ENCODE data around the gene FAM114A1.

The FAM114A1 gene

DNA sequence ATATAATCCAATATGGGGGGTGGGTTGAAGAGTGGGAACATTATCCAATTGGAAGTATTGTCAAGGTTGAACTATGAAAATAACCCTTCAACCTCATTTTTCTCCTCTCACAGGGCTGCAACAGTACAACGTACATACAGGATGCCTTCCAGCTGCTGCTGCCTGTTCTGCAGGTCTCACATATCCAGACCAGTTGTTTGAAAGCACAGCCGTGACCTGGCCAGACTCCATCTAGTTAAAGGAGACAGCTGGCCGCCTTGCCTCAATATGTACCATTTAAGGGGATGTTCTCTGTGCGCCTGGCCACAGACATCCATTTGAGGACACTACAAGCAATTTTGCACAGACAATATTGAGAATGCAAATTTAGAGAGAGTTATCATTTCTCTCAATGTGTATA, 75.7 kb downstream of the FAM114A1 start:
- TF ChIP-seq, protein P1, sequence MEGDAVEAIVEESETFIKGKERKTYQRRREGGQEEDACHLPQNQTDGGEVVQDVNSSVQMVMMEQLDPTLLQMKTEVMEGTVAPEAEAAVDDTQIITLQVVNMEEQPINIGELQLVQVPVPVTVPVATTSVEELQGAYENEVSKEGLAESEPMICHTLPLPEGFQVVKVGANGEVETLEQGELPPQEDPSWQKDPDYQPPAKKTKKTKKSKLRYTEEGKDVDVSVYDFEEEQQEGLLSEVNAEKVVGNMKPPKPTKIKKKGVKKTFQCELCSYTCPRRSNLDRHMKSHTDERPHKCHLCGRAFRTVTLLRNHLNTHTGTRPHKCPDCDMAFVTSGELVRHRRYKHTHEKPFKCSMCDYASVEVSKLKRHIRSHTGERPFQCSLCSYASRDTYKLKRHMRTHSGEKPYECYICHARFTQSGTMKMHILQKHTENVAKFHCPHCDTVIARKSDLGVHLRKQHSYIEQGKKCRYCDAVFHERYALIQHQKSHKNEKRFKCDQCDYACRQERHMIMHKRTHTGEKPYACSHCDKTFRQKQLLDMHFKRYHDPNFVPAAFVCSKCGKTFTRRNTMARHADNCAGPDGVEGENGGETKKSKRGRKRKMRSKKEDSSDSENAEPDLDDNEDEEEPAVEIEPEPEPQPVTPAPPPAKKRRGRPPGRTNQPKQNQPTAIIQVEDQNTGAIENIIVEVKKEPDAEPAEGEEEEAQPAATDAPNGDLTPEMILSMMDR (conservative IDR thresholded peaks at IDR 0.05; ENCODE audit: low read depth, low read length) = no peak
- no peak overlapping the region for H3K4me3 ChIP-seq (ENCODE audit: low read length)
- no peak for DNase-seq (ENCODE audit: low read depth)

DNA sequence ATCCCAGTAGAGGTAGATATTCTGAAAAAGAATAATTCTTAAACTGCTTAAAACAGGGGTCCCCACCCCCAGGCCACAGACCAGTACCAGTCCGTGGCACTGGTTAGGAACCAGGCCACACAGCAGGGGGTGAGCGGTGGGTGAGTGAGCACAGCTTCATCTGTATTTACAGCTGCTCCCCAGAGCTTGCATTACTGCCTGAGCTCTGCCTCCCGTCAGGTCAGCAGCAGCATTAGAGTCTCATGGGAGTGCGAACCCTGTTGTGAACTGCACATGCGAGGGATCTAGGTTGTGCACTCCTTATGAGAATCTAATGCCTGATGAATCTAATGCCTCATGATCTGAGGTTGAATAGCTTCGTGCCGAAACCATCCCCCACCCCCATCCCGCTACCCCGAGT, 76.8 kb downstream of the FAM114A1 start:
- H3K4me3 ChIP-seq (ENCODE audit: low read length) = no peak overlapping the region
- TF ChIP-seq, protein P1 (conservative IDR thresholded peaks at IDR 0.05; ENCODE audit: low read depth, low read length) = no peak
- no peak for DNase-seq (ENCODE audit: low read depth)

DNA sequence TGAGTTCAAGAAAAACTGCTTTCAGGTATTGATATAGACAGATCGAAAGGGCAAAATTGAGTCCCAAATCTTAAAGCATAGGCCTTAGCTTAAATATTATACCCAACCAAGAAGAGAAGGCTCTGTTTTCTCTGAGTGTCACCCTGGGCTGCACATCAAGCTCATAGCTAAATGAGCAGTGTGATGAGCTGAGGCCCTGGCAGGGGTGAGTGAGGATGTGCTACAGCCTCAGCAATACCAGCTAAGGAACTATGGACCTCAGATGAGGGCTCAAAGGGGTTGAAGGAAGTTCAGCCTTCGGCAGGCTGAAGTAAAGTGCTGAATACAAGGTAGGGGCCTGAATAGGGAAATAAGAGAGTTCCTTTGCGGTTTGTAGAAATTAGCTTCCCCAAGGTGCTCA, 79.3 kb downstream of the FAM114A1 start:
- no peak overlapping the region for H3K4me3 ChIP-seq (ENCODE audit: low read length)
- DNase-seq (ENCODE audit: low read depth) = no peak
- TF ChIP-seq, protein P1 (conservative IDR thresholded peaks at IDR 0.05; ENCODE audit: low read depth, low read length) = no peak

DNA sequence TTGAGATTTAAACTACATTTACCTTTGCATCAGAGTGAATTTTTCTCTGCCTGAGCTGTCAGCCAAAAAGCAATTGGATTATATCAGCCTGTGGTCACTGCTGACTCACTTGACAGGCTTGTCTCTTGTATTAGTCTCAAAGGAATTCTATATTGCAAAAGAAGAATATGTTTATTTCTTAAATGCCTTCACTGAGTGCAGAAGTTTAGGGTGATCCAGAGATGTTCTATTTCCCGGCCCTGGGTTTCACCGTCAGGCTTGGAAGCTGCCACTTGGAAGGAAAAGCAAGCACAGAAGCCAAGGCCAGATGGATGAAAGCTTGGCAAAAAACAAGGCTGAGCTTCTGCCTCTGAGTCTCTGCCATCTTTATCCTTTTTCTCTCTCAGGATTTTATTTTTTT, 80.9 kb downstream of the FAM114A1 start:
- H3K4me3 ChIP-seq (ENCODE audit: low read length) = no peak overlapping the region
- peak; percentile 72 for DNase-seq (ENCODE audit: low read depth)
- TF ChIP-seq, protein P1 (conservative IDR thresholded peaks at IDR 0.05; ENCODE audit: low read depth, low read length) = no peak

DNA sequence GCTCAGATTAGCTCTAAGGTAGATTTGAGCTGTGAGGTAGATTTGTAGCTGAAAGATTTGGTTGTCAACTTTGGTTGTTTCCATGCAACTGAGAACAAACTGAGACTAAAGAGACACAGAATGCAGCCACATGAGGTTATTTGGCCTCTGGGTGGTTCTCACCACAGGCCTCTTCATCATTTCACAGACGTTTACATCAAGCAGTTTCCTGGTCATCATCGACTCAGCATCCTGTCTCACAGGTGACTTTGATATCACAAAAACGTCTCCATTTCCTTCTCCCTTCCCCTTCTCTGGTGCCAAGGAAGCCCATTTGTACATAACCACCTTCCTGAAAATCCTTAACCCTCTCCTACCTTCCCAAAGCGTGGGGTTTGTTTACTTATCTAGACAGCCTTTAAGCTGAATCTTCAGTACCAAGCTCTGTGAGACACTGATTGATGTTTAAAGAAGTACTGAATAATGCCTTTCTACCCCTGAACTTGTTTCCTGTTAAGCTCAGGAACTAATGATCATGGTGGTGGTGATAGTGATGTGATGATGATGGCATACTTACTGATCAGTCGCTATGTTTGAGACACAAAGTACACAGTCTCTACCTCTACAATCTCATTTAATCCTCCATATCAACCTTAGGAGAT, 81.9 kb downstream of the FAM114A1 start:
- DNase-seq (ENCODE audit: low read depth) = no peak
- H3K4me3 ChIP-seq (ENCODE audit: low read length) = no peak overlapping the region
- TF ChIP-seq, protein P1 (conservative IDR thresholded peaks at IDR 0.05; ENCODE audit: low read depth, low read length) = no peak

DNA sequence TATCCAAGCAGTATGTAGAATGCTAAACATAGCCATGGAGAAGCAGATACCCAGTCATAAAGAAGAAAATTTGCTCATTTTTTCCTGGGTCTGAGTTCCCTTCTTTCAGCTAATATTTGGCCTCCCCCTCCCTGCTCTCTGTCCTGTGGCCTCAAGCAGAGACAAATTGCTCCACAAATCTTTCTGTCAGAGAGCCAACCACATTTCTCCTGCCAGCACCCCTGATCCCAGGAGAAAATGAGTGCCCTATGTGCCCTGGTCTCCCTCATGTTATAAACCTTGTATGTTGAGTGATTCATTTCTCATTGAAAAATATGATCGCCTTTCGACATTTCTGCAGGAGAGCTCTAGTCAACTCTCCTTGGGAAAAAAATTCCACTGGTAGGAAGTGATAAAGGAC, 82.6 kb downstream of the FAM114A1 start:
- no peak for DNase-seq (ENCODE audit: low read depth)
- no peak overlapping the region for H3K4me3 ChIP-seq (ENCODE audit: low read length)
- TF ChIP-seq, protein P1 (conservative IDR thresholded peaks at IDR 0.05; ENCODE audit: low read depth, low read length) = no peak

DNA sequence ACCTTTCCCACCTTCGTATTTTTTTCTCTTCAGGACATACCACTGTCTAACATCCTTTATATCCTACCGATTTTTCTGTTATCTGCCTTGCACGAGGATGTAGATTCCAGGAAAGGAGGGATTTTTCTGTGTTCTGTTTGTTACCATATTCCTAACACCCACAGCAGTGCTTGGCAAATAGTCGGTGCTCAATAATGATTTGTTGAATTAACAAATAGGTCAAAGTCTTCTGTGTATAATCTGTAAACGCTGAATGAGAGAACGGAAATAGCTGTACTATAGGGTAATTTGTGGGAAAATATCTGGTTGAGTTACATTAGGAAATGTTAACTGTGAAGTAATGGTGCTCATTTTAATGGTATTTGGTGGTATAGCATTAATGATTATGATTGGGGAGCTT, 83.1 kb downstream of the FAM114A1 start:
- TF ChIP-seq, protein P1 (conservative IDR thresholded peaks at IDR 0.05; ENCODE audit: low read depth, low read length) = no peak
- DNase-seq (ENCODE audit: low read depth) = no peak
- no peak overlapping the region for H3K4me3 ChIP-seq (ENCODE audit: low read length)
